Peyer's patch (tissue), 4 donors: ENCODE measurements around the gene RASGRP3.

Experiments
- CTCF ChIP-seq, 6 experiments: fragments of 450-650 bp in 4 of 6; fragments of 200-600 bp in 2 of 6; sonication (generic) in 1 of 6; IDR thresholded peaks; one replicate each; pipeline ENCODE4 v1.5.1; 2017 to 2019; ENCODE audit warnings: antibody characterized with exemption in 6 of 6, mild to moderate bottlenecking in 3 of 6, moderate library complexity in 1 of 6
- POLR2A ChIP-seq, 2 donors: fragments of 450-650 bp; IDR thresholded peaks; one replicate each; pipeline ENCODE4 v1.5.1; 2017; ENCODE audit warnings: antibody characterized with exemption in 2 of 2, mild to moderate bottlenecking in 2 of 2, moderate library complexity in 2 of 2

GRCh38 chr2:33444967-33445366 lies 31.5 kb upstream of the RASGRP3 start:
- TF ChIP-seq CTCF (IDR thresholded peaks at IDR 0.05) (no peak), POLR2A (IDR thresholded peaks at IDR 0.05) (no peak)
